ENCODE data around the gene TRABD2B.

DNA sequence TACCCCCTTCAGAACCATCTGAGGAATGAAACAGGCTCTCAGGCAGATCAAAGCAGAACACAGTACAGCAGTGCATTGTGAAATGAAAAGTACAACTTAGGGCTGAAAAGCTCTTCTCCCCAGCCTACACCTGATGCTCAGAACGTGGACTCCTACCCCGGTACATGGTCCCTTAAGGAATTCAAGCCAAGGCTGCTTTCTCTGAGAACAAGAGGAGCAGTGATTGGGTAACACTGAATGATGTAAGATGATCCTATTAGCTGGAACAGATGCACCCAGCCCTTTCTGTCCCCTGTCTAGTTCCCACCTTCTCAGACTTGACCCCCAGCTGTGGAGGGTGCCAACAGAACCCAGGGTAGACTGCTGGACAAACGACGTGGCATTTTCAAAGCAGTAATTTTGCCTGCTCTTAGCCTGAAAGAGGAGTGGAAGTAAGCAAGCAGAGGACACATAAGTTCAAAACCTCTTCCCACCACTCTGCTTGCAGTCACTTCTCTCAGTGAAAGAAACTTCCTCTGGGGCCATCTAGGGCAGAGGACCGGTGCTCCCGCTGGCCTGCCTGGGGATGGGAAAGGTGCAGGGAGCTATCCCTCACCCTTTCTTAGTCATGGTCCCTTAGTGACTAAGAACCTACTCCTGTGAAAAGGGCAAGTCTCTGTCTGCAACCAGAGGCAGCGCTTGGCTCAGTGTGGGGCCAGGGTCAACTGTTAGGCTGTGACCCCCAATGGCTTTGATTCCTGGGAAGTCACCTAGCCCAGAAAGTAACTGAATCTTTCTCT lies 72.7 kb downstream of the TRABD2B start:
- TF ChIP-seq, protein P1, sequence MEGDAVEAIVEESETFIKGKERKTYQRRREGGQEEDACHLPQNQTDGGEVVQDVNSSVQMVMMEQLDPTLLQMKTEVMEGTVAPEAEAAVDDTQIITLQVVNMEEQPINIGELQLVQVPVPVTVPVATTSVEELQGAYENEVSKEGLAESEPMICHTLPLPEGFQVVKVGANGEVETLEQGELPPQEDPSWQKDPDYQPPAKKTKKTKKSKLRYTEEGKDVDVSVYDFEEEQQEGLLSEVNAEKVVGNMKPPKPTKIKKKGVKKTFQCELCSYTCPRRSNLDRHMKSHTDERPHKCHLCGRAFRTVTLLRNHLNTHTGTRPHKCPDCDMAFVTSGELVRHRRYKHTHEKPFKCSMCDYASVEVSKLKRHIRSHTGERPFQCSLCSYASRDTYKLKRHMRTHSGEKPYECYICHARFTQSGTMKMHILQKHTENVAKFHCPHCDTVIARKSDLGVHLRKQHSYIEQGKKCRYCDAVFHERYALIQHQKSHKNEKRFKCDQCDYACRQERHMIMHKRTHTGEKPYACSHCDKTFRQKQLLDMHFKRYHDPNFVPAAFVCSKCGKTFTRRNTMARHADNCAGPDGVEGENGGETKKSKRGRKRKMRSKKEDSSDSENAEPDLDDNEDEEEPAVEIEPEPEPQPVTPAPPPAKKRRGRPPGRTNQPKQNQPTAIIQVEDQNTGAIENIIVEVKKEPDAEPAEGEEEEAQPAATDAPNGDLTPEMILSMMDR (conservative IDR thresholded peaks at IDR 0.05) = no peak
- TF ChIP-seq ZFX (IDR thresholded peaks at IDR 0.05) = no peak

Measured in C4-2B (cell line).